ENCODE data around the gene PCNX2. TPM values are rescaled to one million over a fixed set of nuclear protein-coding genes. Genes with fewer than 3 reads are reported as not detected.

PCNX2 gene
- total RNA-seq, 1 experiment from 2014 or later, result 9.1 TPM

DNA sequence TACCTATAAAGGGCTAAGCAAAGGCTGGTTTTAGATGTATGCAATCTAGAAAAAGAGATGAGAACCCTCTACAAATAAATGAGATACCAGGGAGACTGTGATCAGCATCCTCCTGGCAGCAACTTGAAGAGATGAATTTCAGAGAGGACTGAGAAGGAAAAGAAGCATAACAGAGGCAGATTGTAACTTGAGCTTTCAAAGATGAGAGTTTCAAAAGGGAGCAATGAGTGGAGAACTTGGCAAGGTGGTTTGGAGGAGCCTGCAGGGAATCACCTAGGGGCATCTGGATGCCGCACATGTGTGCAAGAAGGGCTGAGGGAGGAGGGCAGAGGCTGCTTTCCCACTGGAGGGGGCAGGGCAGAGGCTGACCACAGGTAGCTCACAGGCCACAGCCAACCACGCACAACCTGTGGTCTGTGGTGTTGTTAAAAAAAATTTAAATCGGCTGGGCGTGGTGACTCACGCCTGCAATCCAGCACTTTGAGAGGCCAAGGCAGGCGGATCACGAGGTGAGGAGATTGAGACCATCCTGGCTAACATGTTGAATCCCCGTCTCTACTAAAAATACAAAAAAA lies 50.2 kb downstream of the PCNX2 start:
- Histone ChIP-seq H3K4me3 (ENCODE audit: low read depth, low read length, poor library complexity, severe bottlenecking) (no peak overlapping the region), H3K4me1 (ENCODE audit: insufficient read depth, low read length, poor library complexity, severe bottlenecking) (peaks cover 6% of the 10 kb centered on the region), H3K27me3 (replicated peaks; ENCODE audit: insufficient read depth, low read depth, low read length, poor library complexity) (no peaks in the 10 kb centered on the region), H3K27ac (ENCODE audit: low read depth, low read length, poor library complexity, severe bottlenecking) (no peak overlapping the region), H3K36me3 (ENCODE audit: insufficient read depth, low read length, poor library complexity, severe bottlenecking) (no peaks in the 10 kb centered on the region), H3K9me3 (ENCODE audit: low read depth, low read length, poor library complexity, severe bottlenecking) (no peaks in the 10 kb centered on the region)
- ChIA-PET CTCF (no interaction called here), POLR2A (ENCODE audit: low non-redundant PET) (interaction anchor here (0.7 kb wide), 1 partner anchor 174 kb away, joined by 3 read pairs; no protein-coding TSS in a partner anchor)
- no peak for TF ChIP-seq EZH2 (IDR thresholded peaks at IDR 0.05; ENCODE audit: borderline replicate concordance, low read depth, low read length, poor library complexity, severe bottlenecking)
- TF ChIP-seq, protein P1, sequence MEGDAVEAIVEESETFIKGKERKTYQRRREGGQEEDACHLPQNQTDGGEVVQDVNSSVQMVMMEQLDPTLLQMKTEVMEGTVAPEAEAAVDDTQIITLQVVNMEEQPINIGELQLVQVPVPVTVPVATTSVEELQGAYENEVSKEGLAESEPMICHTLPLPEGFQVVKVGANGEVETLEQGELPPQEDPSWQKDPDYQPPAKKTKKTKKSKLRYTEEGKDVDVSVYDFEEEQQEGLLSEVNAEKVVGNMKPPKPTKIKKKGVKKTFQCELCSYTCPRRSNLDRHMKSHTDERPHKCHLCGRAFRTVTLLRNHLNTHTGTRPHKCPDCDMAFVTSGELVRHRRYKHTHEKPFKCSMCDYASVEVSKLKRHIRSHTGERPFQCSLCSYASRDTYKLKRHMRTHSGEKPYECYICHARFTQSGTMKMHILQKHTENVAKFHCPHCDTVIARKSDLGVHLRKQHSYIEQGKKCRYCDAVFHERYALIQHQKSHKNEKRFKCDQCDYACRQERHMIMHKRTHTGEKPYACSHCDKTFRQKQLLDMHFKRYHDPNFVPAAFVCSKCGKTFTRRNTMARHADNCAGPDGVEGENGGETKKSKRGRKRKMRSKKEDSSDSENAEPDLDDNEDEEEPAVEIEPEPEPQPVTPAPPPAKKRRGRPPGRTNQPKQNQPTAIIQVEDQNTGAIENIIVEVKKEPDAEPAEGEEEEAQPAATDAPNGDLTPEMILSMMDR (conservative IDR thresholded peaks at IDR 0.05; ENCODE audit: low read depth, low read length), result no peak
- BruUV-seq (replicated peaks), result no TSS peak
- DNase-seq (ENCODE audit: low spot score), result no peak
- intact Hi-C loops (cut with micrococcal nuclease; ENCODE audit: unreplicated experiment), result no loop called here

DNA sequence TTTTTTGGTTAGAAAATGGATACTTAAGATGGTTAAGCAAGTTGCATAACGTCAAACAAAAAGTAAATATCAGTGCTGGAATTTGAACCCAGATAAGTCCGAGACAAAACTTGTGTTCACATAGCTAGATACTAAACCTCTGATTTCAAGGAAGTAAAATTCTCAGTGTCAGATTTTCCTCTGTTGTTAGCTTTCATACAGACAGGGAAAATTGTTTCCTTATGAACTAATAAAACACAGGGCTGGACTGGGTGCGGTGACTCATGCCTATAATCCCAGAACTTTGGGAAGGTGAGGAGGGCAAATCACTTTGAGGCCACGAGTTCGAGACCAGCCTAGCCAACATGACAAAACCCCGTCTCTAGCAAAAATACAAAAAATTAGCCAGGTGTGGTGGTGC lies 51.3 kb downstream of the PCNX2 start:
- intact Hi-C loops (cut with micrococcal nuclease; ENCODE audit: unreplicated experiment), result no loop called here

DNA sequence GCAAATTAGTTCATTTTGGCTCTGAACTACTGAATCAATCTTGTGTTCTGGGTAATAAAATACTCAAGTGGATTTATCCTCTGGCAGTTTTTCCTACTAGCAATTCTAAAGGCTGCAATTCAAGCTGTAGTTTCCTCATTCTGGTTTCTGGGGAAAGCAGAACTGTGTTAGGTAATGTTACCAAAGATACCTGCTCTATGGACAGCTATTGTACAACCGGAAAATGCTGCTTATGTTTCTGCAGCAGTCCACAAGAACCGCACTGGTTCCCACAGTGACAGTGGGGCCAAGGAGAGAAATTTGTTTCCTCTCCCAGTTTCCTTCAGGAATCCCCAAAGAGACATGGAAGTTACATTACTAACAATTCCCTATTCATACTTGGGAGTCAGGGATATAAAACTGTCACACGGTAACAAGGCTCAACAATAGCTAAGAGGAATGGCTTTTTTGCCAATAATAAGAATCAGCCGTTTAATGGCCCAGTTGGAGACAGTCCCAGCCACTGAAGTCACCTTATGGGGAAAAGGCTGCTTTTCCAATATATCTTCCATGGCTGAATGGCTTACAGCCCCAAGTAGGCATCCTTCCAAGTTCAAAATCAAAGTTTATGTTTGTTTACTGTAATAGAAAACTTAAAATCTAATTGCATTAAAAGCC lies 52.6 kb downstream of the PCNX2 start:
- CTCF ChIA-PET, result interaction anchor here (0.7 kb wide), 1 partner anchor 317 kb away, joined by 3 read pairs; no protein-coding TSS in a partner anchor
- Histone ChIP-seq H3K9me3 (ENCODE audit: low read depth, low read length, poor library complexity, severe bottlenecking) (no peaks in the 10 kb centered on the region), H3K36me3 (ENCODE audit: insufficient read depth, low read length, poor library complexity, severe bottlenecking) (no peaks in the 10 kb centered on the region), H3K27ac (ENCODE audit: low read depth, low read length, poor library complexity, severe bottlenecking) (no peak overlapping the region), H3K4me3 (ENCODE audit: low read depth, low read length, poor library complexity, severe bottlenecking) (no peak overlapping the region), H3K27me3 (replicated peaks; ENCODE audit: insufficient read depth, low read depth, low read length, poor library complexity) (no peaks in the 10 kb centered on the region), H3K4me1 (ENCODE audit: insufficient read depth, low read length, poor library complexity, severe bottlenecking) (peaks cover 6% of the 10 kb centered on the region)
- no peak for TF ChIP-seq EZH2 (IDR thresholded peaks at IDR 0.05; ENCODE audit: borderline replicate concordance, low read depth, low read length, poor library complexity, severe bottlenecking)
- TF ChIP-seq, protein P1 (conservative IDR thresholded peaks at IDR 0.05; ENCODE audit: low read depth, low read length), result no peak
- no peak for DNase-seq (ENCODE audit: low spot score)
- POLR2A ChIA-PET (ENCODE audit: low non-redundant PET), result no interaction called here
- BruUV-seq (replicated peaks), result no TSS peak
- intact Hi-C loops (cut with micrococcal nuclease; ENCODE audit: unreplicated experiment), result no loop called here

More for the DNA sequence above, 51.3 kb downstream of the PCNX2 start:
- TF ChIP-seq, protein P1 (conservative IDR thresholded peaks at IDR 0.05; ENCODE audit: low read depth, low read length), result no peak
- no peak for TF ChIP-seq EZH2 (IDR thresholded peaks at IDR 0.05; ENCODE audit: borderline replicate concordance, low read depth, low read length, poor library complexity, severe bottlenecking)
- H3K36me3 ChIP-seq (ENCODE audit: insufficient read depth, low read length, poor library complexity, severe bottlenecking), result no peaks in the 10 kb centered on the region
- BruUV-seq (replicated peaks), result no TSS peak
- H3K4me3 ChIP-seq (ENCODE audit: low read depth, low read length, poor library complexity, severe bottlenecking), result no peak overlapping the region
- H3K4me1 ChIP-seq (ENCODE audit: insufficient read depth, low read length, poor library complexity, severe bottlenecking), result peaks cover 6% of the 10 kb centered on the region
- ChIA-PET CTCF (no interaction called here), POLR2A (ENCODE audit: low non-redundant PET) (no interaction called here)
- H3K27ac ChIP-seq (ENCODE audit: low read depth, low read length, poor library complexity, severe bottlenecking), result no peak overlapping the region
- no peak for DNase-seq (ENCODE audit: low spot score)
- H3K9me3 ChIP-seq (ENCODE audit: low read depth, low read length, poor library complexity, severe bottlenecking), result no peaks in the 10 kb centered on the region
- no peaks in the 10 kb centered on the region for H3K27me3 ChIP-seq (replicated peaks; ENCODE audit: insufficient read depth, low read depth, low read length, poor library complexity)
